Fibroblast of skin of left quadriceps (primary cell): Measurements from ENCODE around the gene HOXD9.

Experiments used
- DNase-seq, 2 experiments: peaks; one replicate each; pipeline ENCODE4 v3.0.0-alpha.2; 2013; ENCODE audit warnings: low read depth in 2 of 2

HOXD9 gene

GRCh38 chr2:176122683-176123410 is at the start of gene HOXD9:
Gene HOXD9 (plus strand): TSS chr2:176122719. CDS start chr2:176122769, 50 bp downstream.
- no peak for DNase-seq

GRCh38 chr2:176072951-176073904 is 49.3 kb upstream of the HOXD9 start:
- no peak for DNase-seq

- DNase-seq = no peak
Measured at GRCh38 chr2:176074919-176075425, 47.5 kb upstream of the HOXD9 start.

GRCh38 chr2:176075481-176075880 is 47.0 kb upstream of the HOXD9 start:
- no peak for DNase-seq

GRCh38 chr2:176076063-176076462 is 46.5 kb upstream of the HOXD9 start:
- no peak for DNase-seq

- no peak for DNase-seq
Measured at GRCh38 chr2:176076796-176077195, 45.7 kb upstream of the HOXD9 start.

- no peak for DNase-seq
Measured at GRCh38 chr2:176078541-176079284, 43.8 kb upstream of the HOXD9 start.

- no peak for DNase-seq
Measured at GRCh38 chr2:176079285-176079830, 43.2 kb upstream of the HOXD9 start.

GRCh38 chr2:176079831-176080539 is 42.5 kb upstream of the HOXD9 start:
- peak in 1 of 2 experiments; percentile 12 for DNase-seq

- no peak for DNase-seq
Measured at GRCh38 chr2:176080540-176081375, 41.8 kb upstream of the HOXD9 start.

GRCh38 chr2:176081376-176081836 is 41.1 kb upstream of the HOXD9 start:
- DNase-seq = no peak

GRCh38 chr2:176081837-176082524 is 40.5 kb upstream of the HOXD9 start:
- no peak for DNase-seq

GRCh38 chr2:176082525-176082823 is 40.0 kb upstream of the HOXD9 start:
- no peak for DNase-seq

- no peak for DNase-seq
Measured at GRCh38 chr2:176082824-176083751, 39.4 kb upstream of the HOXD9 start.

GRCh38 chr2:176083796-176084261 is 38.7 kb upstream of the HOXD9 start, which contains the start of gene EVX2:
Gene EVX2 (minus strand): TSS chr2:176083962. CDS start chr2:176083776, 186 bp downstream.
- no peak for DNase-seq

- no peak for DNase-seq
Measured at GRCh38 chr2:176084611-176085119, 37.9 kb upstream of the HOXD9 start.

- DNase-seq = no peak
Measured at GRCh38 chr2:176085120-176085788, 37.3 kb upstream of the HOXD9 start.
